Measurements from ENCODE around the gene CCDC24.

The CCDC24 gene

GRCh38 chr1:43985984-43986595 is 5.3 kb upstream of the CCDC24 start:
- no peak for DNase-seq (ENCODE audit: low read depth)
- TF ChIP-seq CTCF (conservative IDR thresholded peaks at IDR 0.05; ENCODE audit: low read depth, low read length) = no peak
- no peak overlapping the region for H3K4me3 ChIP-seq (ENCODE audit: low read length)

- no peak for TF ChIP-seq CTCF (conservative IDR thresholded peaks at IDR 0.05; ENCODE audit: low read depth, low read length)
- DNase-seq (ENCODE audit: low read depth) = no peak
- H3K4me3 ChIP-seq (ENCODE audit: low read length) = no peak overlapping the region
Observed at GRCh38 chr1:43986712-43987111, 4.7 kb upstream of the CCDC24 start.

- no peak for TF ChIP-seq CTCF (conservative IDR thresholded peaks at IDR 0.05; ENCODE audit: low read depth, low read length)
- no peak overlapping the region for H3K4me3 ChIP-seq (ENCODE audit: low read length)
- no peak for DNase-seq (ENCODE audit: low read depth)
Observed at GRCh38 chr1:43987159-43987902, 4.1 kb upstream of the CCDC24 start.

- peak overlapping the region; percentile 70 for H3K4me3 ChIP-seq (ENCODE audit: low read length)
- TF ChIP-seq CTCF (conservative IDR thresholded peaks at IDR 0.05; ENCODE audit: low read depth, low read length) = no peak
- DNase-seq (ENCODE audit: low read depth) = no peak
Observed at GRCh38 chr1:43990271-43991199, 864 bp upstream of the CCDC24 start.

GRCh38 chr1:43991200-43991475 is 261 bp upstream of the CCDC24 start:
- peak overlapping the region; percentile 70 for H3K4me3 ChIP-seq (ENCODE audit: low read length)
- no peak for TF ChIP-seq CTCF (conservative IDR thresholded peaks at IDR 0.05; ENCODE audit: low read depth, low read length)
- no peak for DNase-seq (ENCODE audit: low read depth)

- peak overlapping the region; percentile 70 for H3K4me3 ChIP-seq (ENCODE audit: low read length)
- no peak for TF ChIP-seq CTCF (conservative IDR thresholded peaks at IDR 0.05; ENCODE audit: low read depth, low read length)
- no peak for DNase-seq (ENCODE audit: low read depth)
Observed at GRCh38 chr1:43992232-43992995, 1.0 kb downstream of the CCDC24 start.

Measured in retinal pigment epithelial cell (primary cell).